Keratinocyte (primary cell): ENCODE results near the gene TNNI3. TPM values are rescaled to one million over a fixed set of nuclear protein-coding genes. Genes with fewer than 3 reads are reported as not detected.

ENCODE experiments used
- DNase-seq: peaks from one replicate; pipeline ENCODE4 v3.0.0-alpha.2; 2011; ENCODE audit warnings: low read depth, missing footprints, low spot score
- FAIRE-seq: peaks from 2 replicates; lab custom pipeline; 2011; peaks lifted over from hg19 to GRCh38; lab: Jason Lieb, UNC
- H2AFZ ChIP-seq: 2 replicates; pipeline ENCODE4 v1.6.0; 2012; ENCODE audit warnings: low read length, control low read depth, inconsistent platforms; ENCODE audit not compliant: control insufficient read depth
- H3K27ac ChIP-seq: 2 replicates; pipeline ENCODE4 v1.5.1; 2011; ENCODE audit warnings: low read length; ENCODE audit not compliant: control insufficient read depth, insufficient read depth
- H3K27me3 ChIP-seq: 3 replicates; pipeline ENCODE4 v1.6.0; 2011; ENCODE audit warnings: low read length; ENCODE audit not compliant: control insufficient read depth, insufficient read depth; ENCODE audit errors: extremely low read depth
- H3K36me3 ChIP-seq, 2 experiments: 2 replicates in 1 of 2; 3 replicates in 1 of 2; pipeline ENCODE4 v1.5.1; 2011; ENCODE audit warnings: low read length in 2 of 2, mild to moderate bottlenecking in 1 of 2; ENCODE audit not compliant: control insufficient read depth in 2 of 2, insufficient read depth in 2 of 2; ENCODE audit errors: extremely low read depth in 1 of 2
- H3K4me1 ChIP-seq: 3 replicates; pipeline ENCODE4 v1.5.1; 2011; ENCODE audit warnings: low read length; ENCODE audit not compliant: control insufficient read depth, insufficient read depth; ENCODE audit errors: extremely low read depth
- H3K4me2 ChIP-seq: 3 replicates; pipeline ENCODE4 v1.6.0; 2011; ENCODE audit warnings: low read depth, low read length; ENCODE audit not compliant: control insufficient read depth, insufficient read depth; ENCODE audit errors: extremely low read depth
- H3K4me3 ChIP-seq, 3 experiments: fragments of 200-600 bp in 1 of 3; sonication (generic) in 1 of 3; 2 replicates in 2 of 3; 3 replicates in 1 of 3; pipeline ENCODE4 v1.5.1; 2011 to 2016; ENCODE audit warnings: low read length in 3 of 3, mild to moderate bottlenecking in 3 of 3, control low read depth in 2 of 3, inconsistent platforms in 1 of 3, low read depth in 1 of 3, mixed read lengths in 1 of 3, mixed run types in 1 of 3, moderate library complexity in 1 of 3; ENCODE audit not compliant: control insufficient read depth in 2 of 3, insufficient read depth in 2 of 3; ENCODE audit errors: extremely low read depth in 1 of 3
- H3K79me2 ChIP-seq: 2 replicates; pipeline ENCODE4 v1.6.0; 2012; ENCODE audit warnings: low read length; ENCODE audit not compliant: control insufficient read depth, insufficient read depth
- H3K9ac ChIP-seq: 3 replicates; pipeline ENCODE4 v1.6.0; 2011; ENCODE audit warnings: low read length; ENCODE audit not compliant: control insufficient read depth, insufficient read depth; ENCODE audit errors: extremely low read depth
- H3K9me1 ChIP-seq: 3 replicates; pipeline ENCODE4 v1.6.0; 2011; ENCODE audit warnings: low read length; ENCODE audit not compliant: control insufficient read depth, insufficient read depth; ENCODE audit errors: extremely low read depth
- H3K9me3 ChIP-seq: 2 replicates; pipeline ENCODE4 v1.5.1; 2012; ENCODE audit warnings: low read depth, low read length; ENCODE audit not compliant: control insufficient read depth
- H4K20me1 ChIP-seq: 3 replicates; pipeline ENCODE4 v1.6.0; 2011; ENCODE audit warnings: low read length; ENCODE audit not compliant: control insufficient read depth, insufficient read depth; ENCODE audit errors: extremely low read depth
- EZH2 ChIP-seq: IDR thresholded peaks from one replicate; pipeline ENCODE4 v1.6.1; 2012; ENCODE audit warnings: inconsistent platforms, mild to moderate bottlenecking, low read length, moderate library complexity
- dilution Hi-C: fragments of 300-500 bp; cut with MboI; formaldehyde crosslinking; loops from one replicate; pipeline ENCODE4 v1.7.0; 2020; ENCODE audit warnings: low sequenced_read_pairs; ENCODE audit not compliant: extremely low pct_ligation_motif_present
- polyA plus RNA-seq, 5 experiments: library from polyadenylated mRNA; depleted of rRNA in 3 of 5; stranded (reverse) in 3 of 5; stranded (forward) in 1 of 5; unstranded in 1 of 5; fragments of >200 nt; gene quantifications; 1 replicate in 1 of 5; 2 replicates in 3 of 5; 3 replicates in 1 of 5; pipeline versions ENCODE4 v1.2.1 to v1.2.3, GENCODE V29; 2011 to 2012; ENCODE audit warnings: missing spikeins in 2 of 5, low read depth in 1 of 5, low replicate concordance in 1 of 5
- TF ChIP-seq, protein P1 (sequence below), 3 experiments: IDR thresholded peaks in 1 of 3; conservative IDR thresholded peaks in 1 of 3; optimal IDR thresholded peaks in 1 of 3; 2 replicates in 2 of 3; 3 replicates in 1 of 3; pipeline versions ENCODE3 to v1.5.1; 2011; ENCODE audit warnings: low read length in 3 of 3, mild to moderate bottlenecking in 3 of 3, moderate library complexity in 2 of 3, control low read depth in 1 of 3, inconsistent platforms in 1 of 3; ENCODE audit not compliant: insufficient read depth in 2 of 3; ENCODE audit errors: extremely low read depth in 1 of 3

TNNI3 gene
- polyA plus RNA-seq, 1 donor (not counting 4 experiments of a cell fraction or from before 2014, with no cell fraction given), result 4.1 TPM

GRCh38 chr19:55106591-55106990 is 50.9 kb downstream of the TNNI3 start:
- Histone ChIP-seq H2AFZ (no peak overlapping the region), H3K27me3 (no peaks in the 10 kb centered on the region), H3K9me1 (no peaks in the 10 kb centered on the region), H3K27ac (no peak overlapping the region), H4K20me1 (no peaks in the 10 kb centered on the region), H3K79me2 (peaks cover 22% of the 10 kb centered on the region), H3K9me3 (no peaks in the 10 kb centered on the region), H3K4me1 (no peaks in the 10 kb centered on the region), H3K9ac (no peak overlapping the region), H3K36me3 (peaks cover 15 to 20% of the 10 kb centered on the region in 2 experiments), H3K4me2 (no peak overlapping the region), H3K4me3 (no peak overlapping the region)
- TF ChIP-seq EZH2, result no peak
- TF ChIP-seq, protein P1, sequence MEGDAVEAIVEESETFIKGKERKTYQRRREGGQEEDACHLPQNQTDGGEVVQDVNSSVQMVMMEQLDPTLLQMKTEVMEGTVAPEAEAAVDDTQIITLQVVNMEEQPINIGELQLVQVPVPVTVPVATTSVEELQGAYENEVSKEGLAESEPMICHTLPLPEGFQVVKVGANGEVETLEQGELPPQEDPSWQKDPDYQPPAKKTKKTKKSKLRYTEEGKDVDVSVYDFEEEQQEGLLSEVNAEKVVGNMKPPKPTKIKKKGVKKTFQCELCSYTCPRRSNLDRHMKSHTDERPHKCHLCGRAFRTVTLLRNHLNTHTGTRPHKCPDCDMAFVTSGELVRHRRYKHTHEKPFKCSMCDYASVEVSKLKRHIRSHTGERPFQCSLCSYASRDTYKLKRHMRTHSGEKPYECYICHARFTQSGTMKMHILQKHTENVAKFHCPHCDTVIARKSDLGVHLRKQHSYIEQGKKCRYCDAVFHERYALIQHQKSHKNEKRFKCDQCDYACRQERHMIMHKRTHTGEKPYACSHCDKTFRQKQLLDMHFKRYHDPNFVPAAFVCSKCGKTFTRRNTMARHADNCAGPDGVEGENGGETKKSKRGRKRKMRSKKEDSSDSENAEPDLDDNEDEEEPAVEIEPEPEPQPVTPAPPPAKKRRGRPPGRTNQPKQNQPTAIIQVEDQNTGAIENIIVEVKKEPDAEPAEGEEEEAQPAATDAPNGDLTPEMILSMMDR (optimal IDR thresholded peaks at IDR 0.05 in 1 of 3, IDR thresholded peaks at IDR 0.05 in 1 of 3, conservative IDR thresholded peaks at IDR 0.05 in 1 of 3; ENCODE audit: extremely low read depth in 1 of 3, insufficient read depth in 2 of 3, low read length in 3 of 3), result no peak
- DNase-seq, result no peak
- dilution Hi-C loops, result no loop called here
- FAIRE-seq, result no peak

- Histone ChIP-seq H3K79me2 (peaks cover 16% of the 10 kb centered on the region), H3K9me3 (no peaks in the 10 kb centered on the region), H3K9me1 (no peaks in the 10 kb centered on the region), H3K4me3 (no peak overlapping the region), H3K4me2 (no peak overlapping the region), H4K20me1 (no peaks in the 10 kb centered on the region), H3K4me1 (no peaks in the 10 kb centered on the region), H2AFZ (no peak overlapping the region), H3K27ac (no peak overlapping the region), H3K9ac (no peak overlapping the region), H3K36me3 (peaks cover 15 to 21% of the 10 kb centered on the region in 2 experiments), H3K27me3 (no peaks in the 10 kb centered on the region)
- dilution Hi-C loops, result no loop called here
- TF ChIP-seq, protein P1 (optimal IDR thresholded peaks at IDR 0.05 in 1 of 3, IDR thresholded peaks at IDR 0.05 in 1 of 3, conservative IDR thresholded peaks at IDR 0.05 in 1 of 3; ENCODE audit: extremely low read depth in 1 of 3, insufficient read depth in 2 of 3, low read length in 3 of 3), result no peak
- no peak for TF ChIP-seq EZH2
- no peak for DNase-seq
- no peak for FAIRE-seq
Measured at GRCh38 chr19:55105237-55105636, 52.3 kb downstream of the TNNI3 start.
